NCI-H748 (cell line): ENCODE data around the gene OPHN1.

ENCODE experiments used
- DNase-seq: peaks from one replicate; lab custom pipeline; 2025; ENCODE audit not compliant: unreplicated experiment; lab: John Stamatoyannopoulos, UW

Gene OPHN1

DNA sequence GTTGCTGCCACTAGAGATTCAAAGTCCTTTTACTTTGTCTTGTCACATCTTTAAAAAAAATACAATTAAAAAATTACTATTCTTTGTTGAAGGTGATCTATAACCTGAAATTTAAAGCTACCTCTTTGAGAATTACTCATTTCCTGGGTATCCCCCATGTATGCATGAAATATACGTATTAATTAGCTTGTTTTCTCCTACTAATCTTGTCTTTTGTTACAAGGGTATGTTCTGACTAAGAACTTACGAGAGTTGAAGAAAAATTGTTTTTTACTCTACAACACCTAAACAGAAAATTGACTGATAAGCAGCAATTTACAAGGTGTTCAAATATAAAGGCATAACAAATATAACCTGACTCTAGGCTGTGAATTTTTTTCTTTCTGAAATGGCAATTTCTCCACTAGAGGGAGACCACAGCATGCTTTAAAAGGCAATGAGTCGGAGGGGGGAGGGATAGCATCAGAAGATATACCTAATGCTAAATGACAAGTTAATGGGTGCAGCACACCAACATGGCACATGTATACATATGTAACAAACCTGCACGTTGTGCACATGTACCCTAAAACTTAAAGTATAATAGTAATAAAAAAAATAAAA is 249.6 kb downstream of the OPHN1 start:
- peak; percentile 0 for DNase-seq

DNA sequence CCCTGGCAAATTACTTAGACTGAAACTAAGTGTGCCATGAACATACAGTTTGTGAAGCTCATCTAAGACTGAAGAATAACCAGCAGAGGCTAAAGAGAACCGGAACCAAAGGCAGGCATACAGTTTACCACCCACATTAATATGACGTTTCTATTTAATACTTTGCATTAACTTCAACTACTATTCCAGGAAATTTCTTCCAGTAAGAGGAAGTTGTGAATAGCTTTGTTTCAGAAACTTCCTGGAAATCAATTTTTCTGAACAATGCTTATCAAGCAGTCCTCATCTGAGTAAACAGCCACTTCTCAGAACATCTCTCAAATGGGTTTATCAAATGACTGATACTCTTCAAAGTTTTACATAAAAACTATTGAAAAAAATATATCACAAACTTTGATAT is 252.7 kb downstream of the OPHN1 start:
- DNase-seq: no peak

DNA sequence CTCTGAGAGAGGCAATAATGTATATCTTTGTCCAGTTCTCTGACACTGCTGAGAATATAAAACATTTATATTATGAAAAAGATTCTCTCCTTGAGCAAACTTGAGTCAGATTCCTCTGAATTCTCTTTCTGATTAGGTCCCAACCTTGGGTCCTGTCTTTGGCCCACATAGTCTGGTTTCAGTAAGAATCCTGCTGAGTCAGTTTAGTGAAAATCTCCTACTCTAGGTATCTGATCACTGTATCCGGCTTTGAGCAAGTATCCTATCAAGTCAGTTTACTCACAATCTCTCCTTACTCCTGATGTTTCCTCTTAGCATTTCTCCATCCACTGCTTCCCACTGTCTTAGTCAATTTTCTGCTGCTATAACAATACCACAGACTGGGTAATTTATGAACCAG is 253.9 kb downstream of the OPHN1 start:
- DNase-seq: no peak

DNA sequence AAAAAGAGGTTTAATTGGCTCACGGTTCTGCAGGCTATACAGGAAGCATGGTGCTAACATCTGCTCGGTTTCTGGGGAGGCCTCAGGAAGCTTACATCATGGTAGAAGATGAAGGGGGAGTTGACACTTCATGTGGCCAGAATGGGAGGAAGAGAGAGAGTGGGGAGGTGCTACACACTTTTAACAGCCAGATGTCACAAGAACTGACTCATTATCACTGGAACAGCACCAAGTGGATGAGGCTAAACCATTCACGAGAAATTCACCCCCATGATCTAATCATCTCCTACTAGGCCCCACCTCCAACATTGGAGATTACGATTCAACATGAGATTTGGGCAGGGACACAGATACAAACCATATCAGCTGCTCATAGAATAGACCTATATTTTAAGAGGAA is 255.8 kb downstream of the OPHN1 start:
- no peak for DNase-seq

DNA sequence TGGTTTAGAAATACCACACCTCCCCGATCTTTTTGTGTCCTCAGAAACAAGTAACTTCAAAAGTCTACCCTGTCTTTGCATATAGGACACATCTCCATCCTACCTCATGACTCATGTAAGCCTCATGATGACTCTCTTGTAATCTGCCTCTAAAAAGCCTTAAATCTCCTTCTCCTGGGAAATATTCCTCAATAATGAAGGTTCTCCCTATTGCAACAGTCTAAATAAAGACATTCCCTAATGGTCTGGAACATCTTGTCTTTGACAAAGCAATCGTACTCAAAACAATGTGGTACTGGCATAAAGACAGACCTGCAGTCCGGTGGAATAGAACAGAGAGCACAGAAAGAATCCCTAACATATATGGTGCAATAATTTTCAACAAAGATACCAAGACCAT is 257.7 kb downstream of the OPHN1 start:
- DNase-seq: no peak

DNA sequence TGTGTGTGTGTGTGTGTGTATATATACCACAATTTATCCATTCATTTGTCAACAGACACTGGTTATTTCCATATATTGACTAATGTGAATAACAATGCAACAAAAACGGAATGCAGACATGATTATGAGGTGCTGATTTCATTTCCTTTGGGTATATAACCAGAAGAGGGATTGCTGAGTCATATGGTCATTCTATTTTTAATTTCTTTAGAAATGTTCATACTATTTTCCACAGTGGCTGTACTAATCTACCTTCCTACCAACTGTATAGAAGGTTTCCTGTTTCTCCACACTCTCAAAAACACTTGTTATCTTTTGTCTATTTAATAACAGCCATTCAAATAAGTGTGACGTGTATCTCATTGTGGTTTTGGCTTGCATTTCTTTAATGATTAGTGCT is 269.9 kb downstream of the OPHN1 start:
- DNase-seq: no peak

DNA sequence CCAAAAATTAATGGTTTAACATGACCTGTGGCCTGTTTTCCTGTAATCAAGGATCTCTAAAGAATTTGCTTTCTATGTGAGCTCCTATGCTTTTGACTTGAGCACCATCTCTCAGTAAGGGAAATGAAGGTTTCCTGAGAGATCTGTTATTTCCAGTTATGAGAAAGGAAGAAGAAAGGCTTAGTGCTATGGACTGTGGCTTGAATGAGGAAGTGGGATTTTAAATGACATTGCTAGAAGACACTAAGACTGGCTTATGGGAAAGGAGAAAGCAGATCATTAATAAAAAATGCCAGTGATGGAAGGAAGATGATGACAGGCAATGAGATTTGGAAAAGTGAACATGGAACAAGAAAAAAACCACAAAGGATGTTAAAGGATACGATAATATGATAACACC is 285.4 kb downstream of the OPHN1 start:
- no peak for DNase-seq

DNA sequence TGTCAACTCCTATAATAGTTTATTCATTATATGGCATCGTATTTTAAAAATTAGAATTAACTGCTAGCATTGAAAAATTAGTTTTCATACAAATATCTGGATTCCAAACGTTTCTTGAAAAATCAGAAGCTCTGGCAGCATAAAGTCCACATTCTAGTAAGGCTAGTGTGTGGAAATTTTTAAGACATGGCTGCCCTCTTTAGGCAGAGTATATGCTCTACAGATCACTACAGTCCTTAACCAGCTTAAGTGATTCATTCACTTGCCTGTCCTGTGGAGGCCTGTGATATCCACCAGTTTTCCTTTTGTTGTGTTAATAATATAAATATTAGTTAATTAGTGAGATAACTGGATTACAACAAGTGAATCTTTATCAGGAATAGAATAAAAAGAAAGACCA is 287.2 kb downstream of the OPHN1 start:
- DNase-seq: peak; percentile 0

DNA sequence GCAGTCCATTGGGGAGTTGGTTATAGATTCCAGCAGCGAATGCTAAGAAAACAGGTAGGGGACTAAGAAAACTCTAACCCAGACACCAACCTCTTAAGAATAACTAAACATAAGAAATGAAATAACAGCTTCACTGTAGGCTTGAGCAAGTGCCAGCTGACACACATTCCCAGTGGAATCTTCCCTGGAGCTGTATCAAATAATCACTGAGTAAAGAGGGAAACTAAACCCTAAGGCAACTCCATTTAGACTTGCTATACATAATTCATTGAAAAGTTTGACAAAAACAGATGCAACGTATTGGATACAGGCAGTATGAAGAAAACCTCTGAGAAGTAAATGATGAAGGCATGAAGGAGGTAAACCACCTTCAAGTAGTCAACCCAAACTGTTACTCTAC is 293.5 kb downstream of the OPHN1 start:
- no peak for DNase-seq

DNA sequence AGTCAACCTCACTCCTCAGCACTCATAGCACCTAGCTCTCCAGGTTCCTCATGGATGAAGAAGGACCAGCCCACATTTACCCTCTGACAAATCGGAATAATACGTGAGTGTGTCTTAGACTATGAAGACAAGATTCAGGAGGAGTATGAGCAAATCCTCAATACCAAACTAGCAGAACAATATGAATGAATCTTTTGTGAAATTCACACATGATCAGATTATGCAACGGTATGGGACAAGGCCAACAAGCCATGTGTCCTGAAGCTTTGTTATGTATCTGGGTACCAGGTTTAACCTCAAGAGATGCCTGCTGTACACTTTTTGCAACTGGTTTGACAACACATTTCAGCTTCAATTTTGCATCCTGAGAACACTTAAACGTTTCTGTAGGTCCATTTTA is 300.1 kb downstream of the OPHN1 start:
- DNase-seq: no peak

DNA sequence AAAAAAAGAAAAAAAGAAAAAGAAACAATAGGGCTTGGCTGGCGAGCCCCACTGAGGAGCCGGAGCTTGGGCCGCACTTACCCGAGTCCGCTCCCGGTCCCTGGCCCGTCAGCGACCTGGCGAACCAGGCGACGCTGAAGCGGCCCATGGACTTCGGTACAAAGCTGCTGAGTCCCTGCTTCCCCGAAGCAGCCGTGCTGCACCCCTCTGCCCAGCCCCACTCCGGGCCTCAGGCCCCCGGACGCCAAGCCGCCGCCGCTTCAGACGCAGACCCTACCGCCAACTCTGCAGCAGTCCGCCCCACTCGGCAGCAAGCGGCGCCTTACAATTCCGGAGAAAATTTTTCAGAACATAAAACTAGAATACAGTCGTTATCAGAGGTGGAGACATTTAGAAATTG is 300.5 kb downstream of the OPHN1 start:
- no peak for DNase-seq

DNA sequence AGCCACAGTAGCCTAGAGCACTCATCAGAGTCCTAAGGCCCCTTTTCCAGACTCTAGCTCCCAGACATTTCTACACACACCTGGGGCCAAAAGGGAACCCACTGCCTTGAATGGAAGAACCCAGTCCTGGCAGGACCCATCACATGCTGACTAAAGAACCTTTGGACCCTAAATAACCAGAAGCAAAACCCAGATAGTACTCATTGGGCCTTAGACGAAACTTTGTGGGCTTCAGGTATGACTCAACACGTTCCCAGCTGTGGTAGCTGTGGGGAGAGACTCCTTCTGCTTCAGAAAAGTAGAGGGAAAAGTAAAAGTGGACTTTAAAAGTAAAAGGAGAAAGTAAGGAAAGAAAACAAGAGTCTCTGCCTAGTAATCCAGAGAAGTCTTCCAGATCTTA is 311.5 kb downstream of the OPHN1 start:
- DNase-seq: no peak

DNA sequence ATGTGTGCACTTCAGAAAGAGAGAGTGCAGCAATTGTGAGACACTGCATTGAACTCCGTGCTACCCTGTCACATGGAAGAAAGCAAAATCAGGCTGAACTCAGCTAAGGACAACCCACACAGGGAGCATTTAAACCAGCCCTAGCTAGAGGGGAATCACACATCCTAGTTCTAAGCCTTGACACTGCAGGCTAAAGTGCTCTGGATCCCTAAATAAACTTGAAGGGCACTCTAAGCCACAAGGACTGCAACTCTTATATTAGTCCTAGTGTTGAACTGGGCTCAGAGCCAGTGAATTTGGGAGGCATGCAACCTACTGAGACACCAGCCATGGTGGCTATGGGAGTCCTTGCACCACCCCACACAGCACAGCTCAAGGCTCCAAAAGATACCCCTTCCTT is 311.9 kb downstream of the OPHN1 start:
- DNase-seq: no peak

DNA sequence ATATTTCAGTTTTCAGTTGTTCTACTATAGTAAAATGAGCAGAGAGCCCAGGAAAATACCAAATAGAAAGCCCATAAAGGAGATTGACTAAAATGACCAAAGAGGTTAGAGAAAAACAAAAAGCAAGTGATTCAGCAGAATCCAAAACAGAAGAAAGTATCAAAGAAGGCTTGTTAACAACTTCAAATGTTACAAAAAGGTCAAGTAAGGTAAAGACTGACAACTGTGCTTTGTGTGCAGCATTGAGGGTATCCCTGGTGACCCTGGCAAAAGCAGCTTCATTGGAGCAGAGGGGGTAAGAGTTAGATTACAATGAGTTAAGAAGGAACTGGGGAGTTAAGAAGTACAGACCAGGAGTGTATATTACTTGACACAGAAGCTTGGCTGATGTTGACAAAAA is 317.9 kb downstream of the OPHN1 start:
- DNase-seq: no peak

DNA sequence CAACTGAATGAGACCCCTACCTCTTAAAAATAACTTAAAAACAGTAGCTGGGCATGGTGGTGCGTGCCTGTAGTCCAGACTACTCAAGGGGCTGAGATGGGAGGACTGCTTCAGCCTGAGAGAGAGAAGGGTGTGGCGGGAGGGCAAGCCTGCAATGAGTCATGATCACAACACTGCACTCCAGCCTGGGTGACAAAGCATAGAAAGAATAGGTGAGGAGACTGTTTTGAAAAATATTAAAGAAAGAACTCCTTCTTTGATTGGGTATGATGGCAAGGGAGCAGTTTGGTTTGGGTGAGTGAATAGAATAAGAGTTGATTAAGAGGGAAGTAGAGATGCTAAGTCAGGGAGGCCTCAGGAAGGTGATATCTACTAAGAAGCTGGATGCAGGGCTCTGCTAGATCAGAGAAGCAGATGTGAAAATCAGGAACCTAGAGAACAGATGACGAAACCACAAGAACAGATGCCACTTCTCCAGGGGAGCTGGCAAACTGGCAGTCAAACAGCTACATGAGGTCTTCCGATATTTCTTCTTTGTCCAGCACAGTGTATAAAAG is 318.6 kb downstream of the OPHN1 start:
- no peak for DNase-seq

DNA sequence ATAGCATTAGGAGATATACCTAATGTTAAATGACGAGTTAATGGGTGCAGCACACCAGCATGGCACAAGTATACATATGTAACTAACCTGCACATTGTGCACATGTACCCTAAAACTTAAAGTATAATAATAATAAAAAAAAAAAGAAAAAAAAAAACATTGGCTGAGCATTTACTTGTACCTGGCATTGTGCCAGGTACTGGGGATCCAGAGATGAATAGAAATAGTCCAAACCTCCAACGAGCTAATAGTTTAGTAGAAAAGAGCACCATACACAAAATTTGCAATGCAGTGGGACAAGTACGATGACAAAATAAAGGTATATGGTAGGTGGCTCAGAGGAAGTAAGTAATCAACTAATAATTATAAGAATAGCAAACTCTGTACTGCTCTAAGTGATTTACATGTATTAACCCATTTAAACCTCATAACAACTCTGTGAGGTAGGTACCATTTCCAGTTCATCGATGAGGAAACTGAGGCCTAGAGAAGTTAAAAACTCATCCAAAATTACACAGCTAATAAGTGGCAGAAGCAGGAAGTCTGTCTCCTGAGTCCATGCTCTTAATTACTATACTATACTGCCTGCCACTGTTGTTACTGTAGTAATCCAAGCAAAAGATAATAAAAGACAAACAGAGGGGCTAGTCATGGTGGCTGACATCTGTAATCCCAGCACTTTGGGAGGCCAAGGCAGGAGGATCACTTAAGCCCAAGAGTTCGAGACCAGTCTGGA is 319.3 kb downstream of the OPHN1 start:
- no peak for DNase-seq

DNA sequence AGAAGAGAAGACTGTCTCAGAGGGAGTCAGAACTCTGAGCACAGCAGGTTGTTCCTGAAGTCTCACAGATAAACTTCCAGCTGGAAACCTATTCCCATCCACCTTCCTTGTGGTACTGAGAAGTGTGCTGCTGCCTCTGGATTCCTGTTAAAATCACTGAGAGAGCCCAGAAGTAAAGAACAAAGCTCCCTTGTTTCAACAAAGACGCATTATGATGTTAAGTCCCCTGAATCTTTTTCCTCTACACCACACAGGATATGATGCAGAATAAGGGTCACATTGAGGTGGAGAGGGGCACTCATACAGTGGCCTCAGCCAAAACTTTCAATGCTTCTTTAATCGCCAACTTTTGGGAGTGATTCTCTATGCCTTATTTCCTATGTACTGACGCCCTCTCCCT is 321.0 kb downstream of the OPHN1 start:
- no peak for DNase-seq

DNA sequence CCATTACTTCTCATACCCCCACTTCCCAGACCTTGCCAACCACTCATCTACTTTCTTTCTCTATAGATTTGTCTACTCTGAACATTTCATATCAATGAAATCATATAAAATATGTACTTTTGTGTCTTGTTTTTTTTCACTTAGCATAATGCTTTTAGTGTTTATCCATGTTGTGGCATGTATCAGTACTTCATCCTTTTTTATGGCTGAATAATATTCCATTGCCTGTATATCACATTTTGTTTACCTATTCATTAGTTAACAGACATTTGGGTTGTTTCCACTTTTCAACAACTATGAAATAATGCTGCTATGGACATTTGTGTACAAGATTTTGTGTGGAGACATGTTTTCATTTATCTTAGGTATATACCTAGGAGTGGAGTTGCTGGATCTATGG is 324.1 kb downstream of the OPHN1 start:
- DNase-seq: no peak

DNA sequence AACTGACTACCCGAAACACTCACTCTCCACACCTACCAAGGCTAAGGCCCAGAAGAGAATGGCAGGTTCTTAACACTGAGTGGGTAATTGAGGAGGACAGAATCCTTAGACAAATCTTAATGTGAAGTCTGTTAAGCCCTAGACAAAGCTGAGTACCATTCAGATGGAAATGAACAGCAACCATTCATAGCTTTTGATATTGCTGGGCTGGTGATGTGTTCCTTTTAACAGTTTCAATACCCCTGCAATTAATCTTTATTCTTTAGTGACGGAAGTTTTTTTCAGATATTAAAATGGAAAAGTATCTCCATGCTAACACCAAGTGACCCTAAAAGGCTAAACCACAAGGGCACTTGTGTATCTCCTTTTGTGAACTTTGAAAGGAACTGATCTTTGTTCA is 334.9 kb downstream of the OPHN1 start:
- DNase-seq: no peak

DNA sequence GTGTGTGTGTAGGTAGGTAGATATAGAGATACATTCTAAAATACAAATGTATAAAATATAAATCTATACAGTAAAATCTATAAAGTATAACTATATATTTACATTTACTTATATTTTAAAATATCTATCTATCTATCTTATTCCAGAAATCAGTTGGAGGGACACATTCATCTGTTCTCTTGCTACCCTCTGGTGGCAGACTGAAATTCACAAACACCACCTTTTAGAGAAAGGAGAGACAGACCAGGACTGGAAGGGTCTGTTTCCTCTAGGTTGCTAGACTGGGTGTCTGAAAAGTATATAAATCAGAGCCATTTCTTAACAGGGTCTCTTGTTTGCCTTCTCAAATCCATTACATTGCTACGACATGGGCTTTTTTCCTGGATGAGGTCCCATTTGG is 343.0 kb downstream of the OPHN1 start:
- DNase-seq: no peak

DNA sequence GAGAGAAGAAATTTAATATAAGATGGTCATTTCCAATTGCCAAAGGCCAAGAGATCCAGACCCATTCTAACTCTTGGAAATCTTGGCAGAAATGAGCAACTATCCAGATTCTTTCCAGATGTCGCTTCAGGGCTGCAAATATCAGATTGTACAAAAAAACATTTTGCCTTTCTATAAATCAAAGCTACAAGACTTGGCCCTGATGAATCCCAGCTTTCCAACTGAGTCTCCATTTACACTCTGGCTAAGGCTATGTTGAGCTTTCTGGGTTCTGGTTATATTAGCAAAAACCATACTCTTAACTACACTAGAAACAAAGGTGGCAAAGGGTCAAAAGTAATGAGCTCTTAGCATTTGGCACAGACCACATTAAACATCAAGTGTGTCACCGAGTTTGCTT is 345.8 kb downstream of the OPHN1 start:
- DNase-seq: no peak

DNA sequence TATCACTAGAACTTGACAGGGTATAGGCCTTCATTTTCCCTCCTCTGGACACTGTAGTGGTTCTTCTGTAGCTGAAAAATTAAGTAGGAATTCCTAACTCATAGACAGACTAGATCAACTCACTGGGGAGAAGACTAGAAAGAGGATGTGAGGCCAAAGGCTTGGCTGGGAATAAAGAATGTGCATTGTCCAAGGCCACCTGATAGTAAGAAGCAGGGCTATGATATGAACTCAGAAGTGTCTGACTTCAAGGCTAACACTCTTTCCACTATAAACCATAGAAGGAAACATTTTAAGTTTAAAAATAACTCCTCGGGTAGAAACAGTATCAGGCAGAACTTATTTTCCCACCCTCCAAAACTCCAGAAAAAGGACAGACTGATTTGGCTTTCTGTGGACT is 346.6 kb downstream of the OPHN1 start:
- DNase-seq: no peak

DNA sequence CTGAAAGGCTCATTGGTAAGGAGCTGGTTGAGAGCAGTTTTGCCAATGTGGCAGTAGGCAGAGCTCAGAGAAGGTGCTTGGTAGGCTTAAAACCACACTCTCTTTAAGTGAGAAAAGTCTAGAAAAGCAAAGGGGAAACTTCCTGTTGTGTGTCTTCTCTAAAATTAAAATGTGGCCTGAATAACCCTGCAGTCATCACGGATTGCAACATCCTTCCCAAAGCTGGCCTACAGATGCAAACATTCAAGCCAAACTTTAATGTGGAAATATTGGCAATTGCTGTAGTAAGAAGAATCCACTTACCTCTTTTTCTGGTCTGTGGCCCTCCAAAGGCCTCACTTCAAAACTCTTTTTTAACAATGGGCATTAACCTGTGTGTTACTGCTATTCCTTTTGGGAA is 348.5 kb downstream of the OPHN1 start:
- no peak for DNase-seq
